CD14-positive monocyte (primary cell): ENCODE measurements around the gene VARS2. TPM values are rescaled to one million over a fixed set of nuclear protein-coding genes. Genes with fewer than 3 reads are reported as not detected.

Source experiments
- DNase-seq, 3 donors: peaks; one replicate each; pipeline ENCODE4 v3.0.0-alpha.2; 2011 to 2022
- H2AFZ ChIP-seq: 2 replicates; pipeline ENCODE4 v1.6.0; 2012; ENCODE audit warnings: mild to moderate bottlenecking, low read depth, low read length, inconsistent platforms; ENCODE audit not compliant: insufficient read depth, poor library complexity, severe bottlenecking
- H3K27ac ChIP-seq, 2 donors: 1 replicate in 1 of 2; 2 replicates in 1 of 2; pipeline ENCODE4 v1.5.1; 2012 to 2013; ENCODE audit warnings: low read length in 2 of 2, control low read depth in 1 of 2, inconsistent platforms in 1 of 2, low read depth in 1 of 2, mild to moderate bottlenecking in 1 of 2
- H3K27me3 ChIP-seq, 2 donors: one replicate each; pipeline versions ENCODE4 v1.6.0 to v1.6.1; 2011 to 2013; ENCODE audit warnings: low read length in 2 of 2; ENCODE audit not compliant: control insufficient read depth in 2 of 2, insufficient read depth in 2 of 2
- H3K36me3 ChIP-seq, 2 donors: replicated peaks in 1 of 2; 1 replicate in 1 of 2; 2 replicates in 1 of 2; pipeline versions ENCODE4 v1.5.1 to v1.6.1; 2012 to 2013; ENCODE audit warnings: low read length in 2 of 2, control low read depth in 1 of 2, inconsistent platforms in 1 of 2, mild to moderate bottlenecking in 1 of 2; ENCODE audit not compliant: insufficient read depth in 2 of 2, control insufficient read depth in 1 of 2
- H3K4me1 ChIP-seq, 2 donors: 1 replicate in 1 of 2; 2 replicates in 1 of 2; pipeline versions ENCODE4 v1.5.1 to v1.6.1; 2012 to 2013; ENCODE audit warnings: low read length in 2 of 2, control low read depth in 1 of 2, inconsistent platforms in 1 of 2, mild to moderate bottlenecking in 1 of 2, moderate library complexity in 1 of 2; ENCODE audit not compliant: insufficient read depth in 2 of 2, control insufficient read depth in 1 of 2
- H3K4me2 ChIP-seq: replicated peaks from 2 replicates; pipeline ENCODE3; 2012; ENCODE audit warnings: low read length, moderate library complexity, mild to moderate bottlenecking; ENCODE audit not compliant: poor library complexity, severe bottlenecking; ENCODE audit errors: extremely low read depth
- H3K4me3 ChIP-seq, 3 experiments: fragments of 200-600 bp in 1 of 3; sonication (generic) in 1 of 3; replicated peaks in 1 of 3; 1 replicate in 2 of 3; 2 replicates in 1 of 3; pipeline ENCODE4 v1.5.1; 2011 to 2013; ENCODE audit warnings: low read length in 3 of 3, mild to moderate bottlenecking in 3 of 3, control low read depth in 2 of 3, low read depth in 2 of 3, inconsistent platforms in 1 of 3, moderate library complexity in 1 of 3
- H3K79me2 ChIP-seq: 2 replicates; pipeline ENCODE4 v1.6.0; 2012; ENCODE audit warnings: mild to moderate bottlenecking, control low read depth, inconsistent platforms, low read length, moderate library complexity; ENCODE audit not compliant: insufficient read depth
- H3K9ac ChIP-seq: 2 replicates; pipeline ENCODE4 v1.6.0; 2017; ENCODE audit warnings: low read length, mild to moderate bottlenecking; ENCODE audit not compliant: insufficient read depth, poor library complexity, severe bottlenecking
- H3K9me3 ChIP-seq, 2 donors: replicated peaks in 1 of 2; 1 replicate in 1 of 2; 2 replicates in 1 of 2; pipeline versions ENCODE4 v1.5.1 to v1.6.1; 2012 to 2013; ENCODE audit warnings: low read length in 2 of 2, control low read depth in 1 of 2; ENCODE audit not compliant: control insufficient read depth in 1 of 2, insufficient read depth in 1 of 2
- H4K20me1 ChIP-seq: 2 replicates; pipeline ENCODE4 v1.6.0; 2012; ENCODE audit warnings: mild to moderate bottlenecking, low read length, control low read depth, moderate library complexity; ENCODE audit not compliant: insufficient read depth
- H3K27ac Mint-ChIP-seq, 7 donors: one replicate each; pipeline ENCODE4 v1.8.0; 2020; ENCODE audit warnings: mild to moderate bottlenecking in 7 of 7, mixed read lengths in 7 of 7, moderate library complexity in 6 of 7, inconsistent platforms in 2 of 7
- H3K27me3 Mint-ChIP-seq, 3 donors: one replicate each; pipeline ENCODE4 v1.8.0; 2021 to 2022; ENCODE audit warnings: low read depth in 3 of 3, mild to moderate bottlenecking in 3 of 3, mixed read lengths in 3 of 3, moderate library complexity in 3 of 3, inconsistent platforms in 1 of 3
- H3K36me3 Mint-ChIP-seq, 2 donors: one replicate each; pipeline ENCODE4 v1.8.0; 2020; ENCODE audit warnings: mixed read lengths in 2 of 2, inconsistent platforms in 1 of 2, mild to moderate bottlenecking in 1 of 2
- H3K4me1 Mint-ChIP-seq: one replicate; pipeline ENCODE4 v1.8.0; 2020; ENCODE audit warnings: mild to moderate bottlenecking, mixed read lengths
- H3K4me3 Mint-ChIP-seq, 2 donors: one replicate each; pipeline ENCODE4 v1.8.0; 2020; ENCODE audit warnings: mild to moderate bottlenecking in 2 of 2, mixed read lengths in 2 of 2, moderate library complexity in 1 of 2
- H3K9me3 Mint-ChIP-seq, 7 donors: one replicate each; pipeline ENCODE4 v1.8.0; 2020 to 2022; ENCODE audit warnings: mixed read lengths in 7 of 7, mild to moderate bottlenecking in 6 of 7, moderate library complexity in 6 of 7, inconsistent platforms in 2 of 7
- CTCF ChIP-seq: fragments of 200-600 bp; IDR thresholded peaks from one replicate; pipeline ENCODE4 v1.8.0; 2022; ENCODE audit warnings: antibody characterized with exemption, mild to moderate bottlenecking
- WGBS: methylation state at CpG from one replicate; pipeline ENCODE4 v1.1.5; 2013; ENCODE audit warnings: missing lambda C conversion rate; ENCODE audit not compliant: insufficient coverage; 5-methylcytosine and 5-hydroxymethylcytosine counted together
- intact Hi-C, 2 donors: fragments of 100-400 bp; cut with micrococcal nuclease; formaldehyde crosslinking; loops; one replicate each; pipeline versions ENCODE4 v1.15.0 to v1.15.1; 2023
- polyA plus RNA-seq, 3 donors: library from polyadenylated mRNA; depleted of rRNA in 1 of 3; unstranded in 2 of 3; stranded (reverse) in 1 of 3; fragments of 300-500 nt in 2 of 3; fragments of >200 nt in 1 of 3; fragmentation: Illumina TruSeq in 2 of 3; gene quantifications; 1 replicate in 2 of 3; 2 replicates in 1 of 3; pipeline ENCODE4 v1.2.3, GENCODE V29; 2012 to 2021

The VARS2 gene
- polyA plus RNA-seq, 3 donors: 7.6 to 15.5 (median 8.1) TPM

- Histone ChIP-seq H3K27me3 (no peaks in the 10 kb centered on the region), H3K4me3 (no peak overlapping the region), H3K9ac (no peak overlapping the region), H3K79me2 (no peaks in the 10 kb centered on the region), H3K4me2 (no peak overlapping the region), H3K36me3 (no peaks in the 10 kb centered on the region), H4K20me1 (no peaks in the 10 kb centered on the region), H2AFZ (no peak overlapping the region), H3K27ac (no peak overlapping the region), H3K9me3 (no peaks in the 10 kb centered on the region), H3K4me1 (peaks cover 0 to 5% of the 10 kb centered on the region in 2 donors)
- intact Hi-C loops: no loop called here
- peaks cover 2% of the 10 kb centered on the region for H3K4me1 Mint-ChIP-seq
- no peak overlapping the region for H3K4me3 Mint-ChIP-seq
- no peak overlapping the region for H3K27ac Mint-ChIP-seq
- 64% methylated on average over 4 of the region's 4 CpGs for WGBS
- no peak for DNase-seq
- H3K27me3 Mint-ChIP-seq: peaks cover 10 to 24% (median 11%) of the 10 kb centered on the region in 3 donors
- TF ChIP-seq CTCF: no peak
- H3K36me3 Mint-ChIP-seq: no peaks in the 10 kb centered on the region
- no peaks in the 10 kb centered on the region for H3K9me3 Mint-ChIP-seq
These were observed 50.0 kb downstream of the VARS2 start for GRCh38 chr6:30964075-30964474.

GRCh38 chr6:30965140-30965601 lies 51.1 kb downstream of the VARS2 start:
- H3K27me3 ChIP-seq: no peaks in the 10 kb centered on the region
- Mint-ChIP-seq H3K27me3 (peaks cover 7 to 18% (median 8%) of the 10 kb centered on the region in 3 donors), H3K4me1 (peaks cover 7% of the 10 kb centered on the region), H3K4me3 (no peak overlapping the region), H3K27ac (peak overlapping the region in 1 of 7 donors; percentile 33), H3K36me3 (no peaks in the 10 kb centered on the region), H3K9me3 (no peaks in the 10 kb centered on the region)
- WGBS: 88% methylated on average over 5 of the region's 5 CpGs
- no peak for DNase-seq
- no peaks in the 10 kb centered on the region for H4K20me1 ChIP-seq
- H3K36me3 ChIP-seq: no peaks in the 10 kb centered on the region
- no peak overlapping the region for H3K4me2 ChIP-seq
- no peaks in the 10 kb centered on the region for H3K9me3 ChIP-seq
- H3K79me2 ChIP-seq: no peaks in the 10 kb centered on the region
- TF ChIP-seq CTCF: no peak
- intact Hi-C loops: no loop called here
- H3K4me1 ChIP-seq: peaks cover 5 to 10% of the 10 kb centered on the region in 2 donors
- no peak overlapping the region for H3K27ac ChIP-seq
- H2AFZ ChIP-seq: no peak overlapping the region
- H3K9ac ChIP-seq: no peak overlapping the region
- no peak overlapping the region for H3K4me3 ChIP-seq
